Measurements from ENCODE around the gene TMEM225B.
"Not testable (repeated sequence)": the region's sequence is repeated elsewhere in the genome, so short reads cannot be mapped to it uniquely, and the experiment has no call there.

Gene TMEM225B

GRCh38 chr7:99651290-99651689 is 53.2 kb downstream of the TMEM225B start:
- Mint-ChIP-seq H3K4me3 (no peak overlapping the region), H3K27me3 (no peaks in the 10 kb centered on the region), H3K36me3 (ENCODE audit: low read depth) (peaks cover 44% of the 10 kb centered on the region), H3K9me3 (no peaks in the 10 kb centered on the region), H3K27ac (no peak overlapping the region), H3K4me1 (ENCODE audit: low read depth) (peaks cover 18% of the 10 kb centered on the region)

- H3K27me3 Mint-ChIP-seq, result no peaks in the 10 kb centered on the region
- no peaks in the 10 kb centered on the region for H3K9me3 Mint-ChIP-seq
- no peak overlapping the region for H3K27ac Mint-ChIP-seq
- peaks cover 18% of the 10 kb centered on the region for H3K4me1 Mint-ChIP-seq (ENCODE audit: low read depth)
- no peak overlapping the region for H3K4me3 Mint-ChIP-seq
- H3K36me3 Mint-ChIP-seq (ENCODE audit: low read depth), result peaks cover 35% of the 10 kb centered on the region
Measured at GRCh38 chr7:99652671-99653070, 54.6 kb downstream of the TMEM225B start.

- not testable (repeated sequence) for H3K9me3 Mint-ChIP-seq, H3K27me3 Mint-ChIP-seq, H3K4me3 Mint-ChIP-seq, H3K27ac Mint-ChIP-seq
- Mint-ChIP-seq H3K4me1 (ENCODE audit: low read depth) (peaks cover 13% of the 10 kb centered on the region), H3K36me3 (ENCODE audit: low read depth) (peaks cover 33% of the 10 kb centered on the region)
Measured at GRCh38 chr7:99653269-99653668, 55.2 kb downstream of the TMEM225B start.

GRCh38 chr7:99653754-99654153 is 55.7 kb downstream of the TMEM225B start:
- peaks cover 2% of the 10 kb centered on the region for H3K9me3 Mint-ChIP-seq
- H3K27me3 Mint-ChIP-seq, result no peaks in the 10 kb centered on the region
- H3K27ac Mint-ChIP-seq, result no peak overlapping the region
- no peak overlapping the region for H3K4me3 Mint-ChIP-seq
- H3K36me3 Mint-ChIP-seq (ENCODE audit: low read depth), result peaks cover 35% of the 10 kb centered on the region
- H3K4me1 Mint-ChIP-seq (ENCODE audit: low read depth), result peaks cover 8% of the 10 kb centered on the region

- H3K36me3 Mint-ChIP-seq (ENCODE audit: low read depth), result peaks cover 36% of the 10 kb centered on the region
- not testable (repeated sequence) for H3K27me3 Mint-ChIP-seq; H3K9me3 Mint-ChIP-seq; H3K4me1 Mint-ChIP-seq (ENCODE audit: low read depth); H3K4me3 Mint-ChIP-seq; H3K27ac Mint-ChIP-seq
Measured at GRCh38 chr7:99654626-99655025, 56.6 kb downstream of the TMEM225B start.

GRCh38 chr7:99657879-99658278 is 59.8 kb downstream of the TMEM225B start:
- not testable (repeated sequence) for H3K27ac Mint-ChIP-seq; H3K4me1 Mint-ChIP-seq (ENCODE audit: low read depth); H3K9me3 Mint-ChIP-seq; H3K4me3 Mint-ChIP-seq; H3K27me3 Mint-ChIP-seq
- peaks cover 46% of the 10 kb centered on the region for H3K36me3 Mint-ChIP-seq (ENCODE audit: low read depth)

Measured in stimulated activated naive CD8-positive, alpha-beta T cell treated with anti-CD3 and anti-CD28 coated beads, Interleukin-15, Interleukin-2, amounts not matched to agents 100 ng/mL and 50 ng/mL, for 24 hours (primary cell).